ENCODE measurements around the gene FAM76B.

GRCh38 chr11:95831198-95831883, 41.8 kb upstream of the FAM76B start:
- TF ChIP-seq CTCF (conservative IDR thresholded peaks at IDR 0.05; ENCODE audit: low read depth, low read length) (no peak), EZH2 (IDR thresholded peaks at IDR 0.05; ENCODE audit: borderline replicate concordance, low read depth, low read length, poor library complexity, severe bottlenecking) (no peak)

Measured in A673 (cell line).